Measurements from ENCODE around the gene TAF4B. TPM values are rescaled to one million over a fixed set of nuclear protein-coding genes. Genes with fewer than 3 reads are reported as not detected.

TAF4B gene
- total RNA-seq, 4 donors from 2014 or later: 6.7 to 28.2 (median 11.9) TPM

GRCh38 chr18:26325771-26326170 lies 99.5 kb downstream of the TAF4B start:
- no peak overlapping the region for H3K27ac ChIP-seq
- no peaks in the 10 kb centered on the region for H3K9me3 ChIP-seq
- no peaks in the 10 kb centered on the region for H3K4me1 ChIP-seq
- intact Hi-C loops (cut with DNase I; ENCODE audit: low total_unique reads): no loop called here
- no peaks in the 10 kb centered on the region for H3K27me3 ChIP-seq
- TF ChIP-seq CTCF (IDR thresholded peaks at IDR 0.05) (no peak), POLR2A (IDR thresholded peaks at IDR 0.05) (no peak)
- DNase-seq: no peak
- no peak overlapping the region for H3K4me3 ChIP-seq
- no peaks in the 10 kb centered on the region for H3K36me3 ChIP-seq

GRCh38 chr18:26327062-26327461 lies 100.8 kb downstream of the TAF4B start:
- Histone ChIP-seq H3K4me3 (no peak overlapping the region), H3K4me1 (no peaks in the 10 kb centered on the region), H3K27ac (no peak overlapping the region), H3K27me3 (no peaks in the 10 kb centered on the region), H3K36me3 (no peaks in the 10 kb centered on the region), H3K9me3 (no peaks in the 10 kb centered on the region)
- intact Hi-C loops (cut with DNase I; ENCODE audit: low total_unique reads): no loop called here
- no peak for TF ChIP-seq POLR2A (IDR thresholded peaks at IDR 0.05)
- TF ChIP-seq CTCF (IDR thresholded peaks at IDR 0.05): no peak
- no peak for DNase-seq

- Histone ChIP-seq H3K27me3 (no peaks in the 10 kb centered on the region), H3K4me3 (no peak overlapping the region), H3K27ac (no peak overlapping the region), H3K9me3 (no peaks in the 10 kb centered on the region), H3K36me3 (no peaks in the 10 kb centered on the region), H3K4me1 (no peaks in the 10 kb centered on the region)
- DNase-seq: no peak
- TF ChIP-seq POLR2A (IDR thresholded peaks at IDR 0.05) (no peak), CTCF (IDR thresholded peaks at IDR 0.05) (no peak)
- intact Hi-C loops (cut with DNase I; ENCODE audit: low total_unique reads): no loop called here
These were observed 106.7 kb downstream of the TAF4B start for GRCh38 chr18:26332991-26333390.

GRCh38 chr18:26335156-26335555 lies 108.9 kb downstream of the TAF4B start:
- Histone ChIP-seq H3K4me1 (no peaks in the 10 kb centered on the region), H3K36me3 (no peaks in the 10 kb centered on the region), H3K27ac (no peak overlapping the region), H3K27me3 (no peaks in the 10 kb centered on the region), H3K9me3 (no peaks in the 10 kb centered on the region), H3K4me3 (no peak overlapping the region)
- no peak for DNase-seq
- intact Hi-C loops (cut with DNase I; ENCODE audit: low total_unique reads): no loop called here
- TF ChIP-seq POLR2A (IDR thresholded peaks at IDR 0.05) (no peak), CTCF (IDR thresholded peaks at IDR 0.05) (no peak)

GRCh38 chr18:26335571-26336487 lies 109.6 kb downstream of the TAF4B start:
- Histone ChIP-seq H3K36me3 (no peaks in the 10 kb centered on the region), H3K4me3 (no peak overlapping the region), H3K27ac (no peak overlapping the region), H3K4me1 (no peaks in the 10 kb centered on the region), H3K27me3 (no peaks in the 10 kb centered on the region), H3K9me3 (no peaks in the 10 kb centered on the region)
- intact Hi-C loops (cut with DNase I; ENCODE audit: low total_unique reads): no loop called here
- no peak for DNase-seq
- TF ChIP-seq POLR2A (IDR thresholded peaks at IDR 0.05): no peak
- TF ChIP-seq CTCF (IDR thresholded peaks at IDR 0.05): no peak
